SK-N-SH treated with all-trans-retinoic acid at 6 μM for 48 hours (cell line): ENCODE data around the gene GRXCR1.

ENCODE experiments used
- ATAC-seq: fragments of 200-7000 bp; cut with Tn5 transposase; 3 replicates; pipeline ENCODE4 v1.9.1; 2020; ENCODE audit warnings: mild to moderate bottlenecking, moderate library complexity
- ARNTL ChIP-seq: fragments of 450-650 bp; formaldehyde crosslinking; IDR thresholded peaks from 2 replicates; pipeline ENCODE4 v1.5.0; 2020; ENCODE audit warnings: low read depth, mild to moderate bottlenecking, moderate library complexity, borderline replicate concordance
- CSDC2 ChIP-seq: fragments of 250-450 bp; sonication (Bioruptor Pico); IDR thresholded peaks from 2 replicates; pipeline ENCODE4 v1.5.0; 2020; ENCODE audit warnings: mild to moderate bottlenecking, moderate library complexity
- ESRRG ChIP-seq: fragments of 250-450 bp; sonication (Bioruptor Pico); IDR thresholded peaks from 2 replicates; pipeline ENCODE4 v1.6.1; 2021; ENCODE audit warnings: mild to moderate bottlenecking
- GLIS3 ChIP-seq: fragments of 250-450 bp; sonication (Bioruptor Pico); IDR thresholded peaks from 2 replicates; pipeline ENCODE4 v1.5.0; 2020; ENCODE audit warnings: mild to moderate bottlenecking, moderate library complexity
- ISL1 ChIP-seq: fragments of 250-450 bp; sonication (Bioruptor Pico); IDR thresholded peaks from 2 replicates; pipeline ENCODE4 v2.1.2; 2022; ENCODE audit warnings: mild to moderate bottlenecking, moderate library complexity
- OSR1 ChIP-seq: fragments of 250-450 bp; sonication (Bioruptor Pico); IDR thresholded peaks from 2 replicates; pipeline ENCODE4 v1.8.0; 2022; ENCODE audit warnings: moderate library complexity, mild to moderate bottlenecking, inconsistent platforms
- PPARA ChIP-seq: fragments of 250-450 bp; sonication (Bioruptor Pico); IDR thresholded peaks from 2 replicates; pipeline ENCODE4 v1.5.0; 2020; ENCODE audit warnings: mild to moderate bottlenecking, borderline replicate concordance
- RARB ChIP-seq: fragments of 250-450 bp; sonication (Bioruptor Pico); IDR thresholded peaks from 2 replicates; pipeline ENCODE4 v1.8.0; 2021; ENCODE audit warnings: mild to moderate bottlenecking, moderate library complexity
- ZC3H10 ChIP-seq: fragments of 250-450 bp; sonication (Bioruptor Pico); IDR thresholded peaks from 2 replicates; pipeline ENCODE4 v1.5.1; 2021; ENCODE audit warnings: mild to moderate bottlenecking, moderate library complexity
- ZFP3 ChIP-seq: fragments of 250-450 bp; sonication (Bioruptor Pico); IDR thresholded peaks from 2 replicates; pipeline ENCODE4 v1.5.0; 2020; ENCODE audit warnings: mild to moderate bottlenecking, moderate library complexity
- ZFP30 ChIP-seq: fragments of 450-650 bp; formaldehyde crosslinking; IDR thresholded peaks from 2 replicates; pipeline ENCODE4 v1.5.0; 2022; ENCODE audit warnings: mild to moderate bottlenecking, moderate library complexity
- ZNF565 ChIP-seq: fragments of 450-650 bp; formaldehyde crosslinking; conservative IDR thresholded peaks from 2 replicates; pipeline ENCODE4 v1.5.0; 2020; ENCODE audit warnings: low read depth, mild to moderate bottlenecking, moderate library complexity
- ZNF70 ChIP-seq: fragments of 450-650 bp; formaldehyde crosslinking; IDR thresholded peaks from 2 replicates; pipeline ENCODE4 v1.5.0; 2020; ENCODE audit warnings: mild to moderate bottlenecking, moderate library complexity
- ZNF8 ChIP-seq: fragments of 450-650 bp; formaldehyde crosslinking; IDR thresholded peaks from 2 replicates; pipeline ENCODE4 v1.5.0; 2020; ENCODE audit warnings: mild to moderate bottlenecking, moderate library complexity
- TF ChIP-seq, protein P1 (sequence below): fragments of 250-450 bp; sonication (Bioruptor Pico); IDR thresholded peaks from 2 replicates; pipeline ENCODE4 v1.8.0; 2021; ENCODE audit warnings: low read depth, mild to moderate bottlenecking, moderate library complexity, borderline replicate concordance
- TF ChIP-seq, protein P2 (sequence below): fragments of 250-450 bp; sonication (Bioruptor Pico); IDR thresholded peaks from 2 replicates; pipeline ENCODE4 v1.5.1; 2021; ENCODE audit warnings: mild to moderate bottlenecking, moderate library complexity
- TF ChIP-seq, protein P3 (sequence below): fragments of 250-450 bp; sonication (Bioruptor Pico); IDR thresholded peaks from 2 replicates; pipeline ENCODE4 v1.8.0; 2020; ENCODE audit warnings: mild to moderate bottlenecking, moderate library complexity, borderline replicate concordance
- TF ChIP-seq, protein P4 (sequence below): fragments of 250-450 bp; sonication (Bioruptor Pico); IDR thresholded peaks from 2 replicates; pipeline ENCODE4 v1.5.0; 2020; ENCODE audit warnings: mild to moderate bottlenecking, moderate library complexity

Gene GRXCR1

DNA sequence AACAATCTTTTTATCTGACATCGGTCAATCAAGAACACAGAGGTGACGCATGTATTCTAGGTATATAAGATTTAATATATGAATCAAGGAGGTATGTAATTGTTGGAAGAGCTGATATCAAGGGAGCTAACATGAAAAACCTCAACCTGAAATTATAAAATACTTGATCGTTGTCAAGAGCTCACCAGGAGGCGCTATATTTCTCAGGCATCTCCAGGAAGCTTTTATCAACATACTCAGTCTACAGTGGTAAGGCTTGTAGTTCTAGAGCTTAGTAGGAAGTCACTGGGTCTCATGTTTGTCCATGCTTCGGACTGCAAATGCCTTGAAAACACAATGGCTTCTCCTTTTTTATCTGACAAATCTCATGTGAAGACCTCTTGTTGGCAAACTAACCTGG is 156.1 kb downstream of the GRXCR1 start (continued):
- TF ChIP-seq, protein P1, sequence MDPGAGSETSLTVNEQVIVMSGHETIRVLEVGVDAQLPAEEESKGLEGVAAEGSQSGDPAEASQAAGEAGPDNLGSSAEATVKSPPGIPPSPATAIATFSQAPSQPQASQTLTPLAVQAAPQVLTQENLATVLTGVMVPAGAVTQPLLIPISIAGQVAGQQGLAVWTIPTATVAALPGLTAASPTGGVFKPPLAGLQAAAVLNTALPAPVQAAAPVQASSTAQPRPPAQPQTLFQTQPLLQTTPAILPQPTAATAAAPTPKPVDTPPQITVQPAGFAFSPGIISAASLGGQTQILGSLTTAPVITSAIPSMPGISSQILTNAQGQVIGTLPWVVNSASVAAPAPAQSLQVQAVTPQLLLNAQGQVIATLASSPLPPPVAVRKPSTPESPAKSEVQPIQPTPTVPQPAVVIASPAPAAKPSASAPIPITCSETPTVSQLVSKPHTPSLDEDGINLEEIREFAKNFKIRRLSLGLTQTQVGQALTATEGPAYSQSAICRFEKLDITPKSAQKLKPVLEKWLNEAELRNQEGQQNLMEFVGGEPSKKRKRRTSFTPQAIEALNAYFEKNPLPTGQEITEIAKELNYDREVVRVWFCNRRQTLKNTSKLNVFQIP (CRISPR knock-in tag), result no peak
- no peak for TF ChIP-seq ZC3H10 (CRISPR knock-in tag)
- no peak for TF ChIP-seq ISL1 (CRISPR knock-in tag)
- TF ChIP-seq ZNF8 (CRISPR knock-in tag), result no peak
- no peak for TF ChIP-seq ZNF565 (CRISPR knock-in tag)
- TF ChIP-seq, protein P2, sequence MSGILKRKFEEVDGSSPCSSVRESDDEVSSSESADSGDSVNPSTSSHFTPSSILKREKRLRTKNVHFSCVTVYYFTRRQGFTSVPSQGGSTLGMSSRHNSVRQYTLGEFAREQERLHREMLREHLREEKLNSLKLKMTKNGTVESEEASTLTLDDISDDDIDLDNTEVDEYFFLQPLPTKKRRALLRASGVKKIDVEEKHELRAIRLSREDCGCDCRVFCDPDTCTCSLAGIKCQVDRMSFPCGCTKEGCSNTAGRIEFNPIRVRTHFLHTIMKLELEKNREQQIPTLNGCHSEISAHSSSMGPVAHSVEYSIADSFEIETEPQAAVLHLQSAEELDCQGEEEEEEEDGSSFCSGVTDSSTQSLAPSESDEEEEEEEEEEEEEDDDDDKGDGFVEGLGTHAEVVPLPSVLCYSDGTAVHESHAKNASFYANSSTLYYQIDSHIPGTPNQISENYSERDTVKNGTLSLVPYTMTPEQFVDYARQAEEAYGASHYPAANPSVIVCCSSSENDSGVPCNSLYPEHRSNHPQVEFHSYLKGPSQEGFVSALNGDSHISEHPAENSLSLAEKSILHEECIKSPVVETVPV, result no peak
- no peak for TF ChIP-seq ESRRG (CRISPR knock-in tag)
- TF ChIP-seq ZFP30 (CRISPR knock-in tag), result no peak
- TF ChIP-seq, protein P3, sequence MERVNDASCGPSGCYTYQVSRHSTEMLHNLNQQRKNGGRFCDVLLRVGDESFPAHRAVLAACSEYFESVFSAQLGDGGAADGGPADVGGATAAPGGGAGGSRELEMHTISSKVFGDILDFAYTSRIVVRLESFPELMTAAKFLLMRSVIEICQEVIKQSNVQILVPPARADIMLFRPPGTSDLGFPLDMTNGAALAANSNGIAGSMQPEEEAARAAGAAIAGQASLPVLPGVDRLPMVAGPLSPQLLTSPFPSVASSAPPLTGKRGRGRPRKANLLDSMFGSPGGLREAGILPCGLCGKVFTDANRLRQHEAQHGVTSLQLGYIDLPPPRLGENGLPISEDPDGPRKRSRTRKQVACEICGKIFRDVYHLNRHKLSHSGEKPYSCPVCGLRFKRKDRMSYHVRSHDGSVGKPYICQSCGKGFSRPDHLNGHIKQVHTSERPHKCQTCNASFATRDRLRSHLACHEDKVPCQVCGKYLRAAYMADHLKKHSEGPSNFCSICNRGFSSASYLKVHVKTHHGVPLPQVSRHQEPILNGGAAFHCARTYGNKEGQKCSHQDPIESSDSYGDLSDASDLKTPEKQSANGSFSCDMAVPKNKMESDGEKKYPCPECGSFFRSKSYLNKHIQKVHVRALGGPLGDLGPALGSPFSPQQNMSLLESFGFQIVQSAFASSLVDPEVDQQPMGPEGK (CRISPR knock-in tag), result no peak
- TF ChIP-seq PPARA, result no peak
- no peak for TF ChIP-seq ZFP3

DNA sequence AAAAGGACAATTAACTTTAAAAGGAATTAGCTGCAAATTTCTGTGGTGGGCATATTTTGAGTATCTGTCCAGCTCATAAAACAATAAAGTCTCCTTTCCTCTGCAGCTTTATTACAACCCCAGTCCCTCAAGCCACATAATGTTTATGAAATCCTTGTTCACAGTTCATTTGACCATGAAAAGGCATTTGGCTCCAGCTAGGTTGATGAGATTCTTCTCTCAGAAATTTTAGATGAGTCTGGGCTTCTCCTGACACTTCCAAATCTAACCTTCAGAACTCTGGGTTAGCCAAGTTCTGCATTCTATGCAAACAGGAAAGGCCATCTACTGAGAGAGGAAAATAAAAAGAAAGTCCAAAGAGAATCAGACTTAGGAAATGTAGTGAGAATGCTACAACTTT is 156.8 kb downstream of the GRXCR1 start:
- no peak for ATAC-seq
- TF ChIP-seq ESRRG (CRISPR knock-in tag), result no peak
- TF ChIP-seq ZFP30 (CRISPR knock-in tag), result no peak
- TF ChIP-seq PPARA, result no peak
- TF ChIP-seq ZFP3, result no peak
- TF ChIP-seq OSR1, result no peak
- TF ChIP-seq, protein P3 (CRISPR knock-in tag), result no peak
- no peak for TF ChIP-seq ISL1 (CRISPR knock-in tag)
- TF ChIP-seq GLIS3, result no peak
- TF ChIP-seq CSDC2 (CRISPR knock-in tag), result no peak
- TF ChIP-seq, protein P2, result no peak
- TF ChIP-seq, protein P4, sequence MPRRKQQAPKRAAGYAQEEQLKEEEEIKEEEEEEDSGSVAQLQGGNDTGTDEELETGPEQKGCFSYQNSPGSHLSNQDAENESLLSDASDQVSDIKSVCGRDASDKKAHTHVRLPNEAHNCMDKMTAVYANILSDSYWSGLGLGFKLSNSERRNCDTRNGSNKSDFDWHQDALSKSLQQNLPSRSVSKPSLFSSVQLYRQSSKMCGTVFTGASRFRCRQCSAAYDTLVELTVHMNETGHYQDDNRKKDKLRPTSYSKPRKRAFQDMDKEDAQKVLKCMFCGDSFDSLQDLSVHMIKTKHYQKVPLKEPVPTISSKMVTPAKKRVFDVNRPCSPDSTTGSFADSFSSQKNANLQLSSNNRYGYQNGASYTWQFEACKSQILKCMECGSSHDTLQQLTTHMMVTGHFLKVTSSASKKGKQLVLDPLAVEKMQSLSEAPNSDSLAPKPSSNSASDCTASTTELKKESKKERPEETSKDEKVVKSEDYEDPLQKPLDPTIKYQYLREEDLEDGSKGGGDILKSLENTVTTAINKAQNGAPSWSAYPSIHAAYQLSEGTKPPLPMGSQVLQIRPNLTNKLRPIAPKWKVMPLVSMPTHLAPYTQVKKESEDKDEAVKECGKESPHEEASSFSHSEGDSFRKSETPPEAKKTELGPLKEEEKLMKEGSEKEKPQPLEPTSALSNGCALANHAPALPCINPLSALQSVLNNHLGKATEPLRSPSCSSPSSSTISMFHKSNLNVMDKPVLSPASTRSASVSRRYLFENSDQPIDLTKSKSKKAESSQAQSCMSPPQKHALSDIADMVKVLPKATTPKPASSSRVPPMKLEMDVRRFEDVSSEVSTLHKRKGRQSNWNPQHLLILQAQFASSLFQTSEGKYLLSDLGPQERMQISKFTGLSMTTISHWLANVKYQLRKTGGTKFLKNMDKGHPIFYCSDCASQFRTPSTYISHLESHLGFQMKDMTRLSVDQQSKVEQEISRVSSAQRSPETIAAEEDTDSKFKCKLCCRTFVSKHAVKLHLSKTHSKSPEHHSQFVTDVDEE, result no peak
- no peak for TF ChIP-seq ZNF70 (CRISPR knock-in tag)
- TF ChIP-seq, protein P1 (CRISPR knock-in tag), result no peak
- no peak for TF ChIP-seq RARB (CRISPR knock-in tag)
- TF ChIP-seq ARNTL (CRISPR knock-in tag), result no peak
